ENCODE measurements around the gene WTAP. TPM values are rescaled to one million over a fixed set of nuclear protein-coding genes. Genes with fewer than 3 reads are reported as not detected.

Gene WTAP
- total and polyA plus RNA-seq, 2 of the 8 experiments (the other 6 are each of a cell fraction or from before 2014, with no cell fraction given) = 32.6 to 120 TPM

DNA sequence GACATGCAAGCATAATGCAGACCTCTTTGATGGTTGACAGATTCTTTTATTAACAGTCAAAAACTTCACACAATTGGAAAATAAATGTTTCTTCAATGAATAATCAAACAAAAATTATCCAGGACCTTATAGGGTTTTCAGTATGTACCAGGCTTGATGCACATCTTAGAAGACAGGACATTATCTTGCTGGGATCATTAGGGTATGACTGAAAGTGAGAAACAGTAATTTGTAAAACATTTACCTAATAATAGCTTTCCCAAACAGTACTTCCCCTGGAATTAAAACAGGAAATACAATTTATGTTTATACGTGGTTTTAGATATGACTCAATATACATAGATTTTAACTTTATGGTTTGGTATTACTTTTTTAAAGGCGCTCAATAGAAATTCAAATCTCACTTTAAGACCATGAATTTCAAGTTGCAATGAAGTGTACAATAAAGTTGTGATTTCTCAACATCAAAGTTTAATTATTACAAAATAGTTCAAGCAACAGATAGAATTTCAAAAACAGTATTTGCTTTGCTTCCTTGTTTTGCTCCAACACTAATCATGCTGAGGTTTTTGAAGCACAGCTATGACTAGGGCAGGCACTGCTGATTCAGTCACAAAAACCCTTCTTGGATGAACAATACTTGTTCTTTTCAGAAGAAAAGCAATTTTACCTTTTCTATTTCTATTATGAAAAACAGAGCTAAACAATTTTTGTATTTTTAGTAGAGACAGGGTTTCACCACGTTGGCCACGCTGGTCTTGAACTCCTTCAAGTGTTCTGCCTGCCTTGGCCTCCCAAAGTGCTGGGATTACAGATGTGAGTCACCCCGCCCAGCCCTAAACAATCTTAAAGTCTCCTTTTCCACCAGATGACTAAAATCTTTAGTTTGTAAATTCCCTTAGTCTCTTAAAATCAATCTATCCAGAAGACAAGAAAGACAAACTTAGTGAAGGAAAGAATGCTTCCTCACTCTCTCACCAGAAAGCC is 47.9 kb upstream of the WTAP start:
- H3K4me2 ChIP-seq (ENCODE audit: insufficient read depth in 1 of 2, low read depth in 2 of 2, low read length in 2 of 2) = no peak overlapping the region
- CTCF ChIA-PET (ENCODE audit: partially characterized antibody) = interaction anchor here (1.1 to 1.9 kb wide), 3 partner anchors 13 to 505 kb away, joined by 3 to 7 read pairs (median 5); no protein-coding TSS in a partner anchor
- TF ChIP-seq NANOG (IDR thresholded peaks at IDR 0.05; ENCODE audit: insufficient read depth, low read depth, low read length, poor library complexity, severe bottlenecking) = no peak
- no peak for TF ChIP-seq TEAD4 (IDR thresholded peaks at IDR 0.05; ENCODE audit: low read depth, low read length)
- TF ChIP-seq RFX5 (IDR thresholded peaks at IDR 0.05; ENCODE audit: borderline replicate concordance, low read depth, low read length) = no peak
- no peak for TF ChIP-seq SP4 (IDR thresholded peaks at IDR 0.05; ENCODE audit: low read length)
- no peak for TF ChIP-seq CTBP2 (IDR thresholded peaks at IDR 0.05; ENCODE audit: borderline replicate concordance, insufficient read depth, insufficient read length, low read length)
- TF ChIP-seq, protein P1, sequence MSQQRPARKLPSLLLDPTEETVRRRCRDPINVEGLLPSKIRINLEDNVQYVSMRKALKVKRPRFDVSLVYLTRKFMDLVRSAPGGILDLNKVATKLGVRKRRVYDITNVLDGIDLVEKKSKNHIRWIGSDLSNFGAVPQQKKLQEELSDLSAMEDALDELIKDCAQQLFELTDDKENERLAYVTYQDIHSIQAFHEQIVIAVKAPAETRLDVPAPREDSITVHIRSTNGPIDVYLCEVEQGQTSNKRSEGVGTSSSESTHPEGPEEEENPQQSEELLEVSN (IDR thresholded peaks at IDR 0.05) = no peak
- TF ChIP-seq SP2 (IDR thresholded peaks at IDR 0.05; ENCODE audit: low read length) = no peak
- no peak for TF ChIP-seq ZNF274 (IDR thresholded peaks at IDR 0.05; ENCODE audit: borderline replicate concordance, extremely low read depth, low read length)
- no peak for TF ChIP-seq KDM1A (IDR thresholded peaks at IDR 0.05; ENCODE audit: borderline replicate concordance, low read length)
- TF ChIP-seq EGR1 (IDR thresholded peaks at IDR 0.05; ENCODE audit: borderline replicate concordance, low read depth, low read length) = no peak
- TF ChIP-seq JUN (IDR thresholded peaks at IDR 0.05; ENCODE audit: low read depth, low read length) = no peak

More for the DNA sequence above, 47.9 kb upstream of the WTAP start:
- Histone ChIP-seq H4K20me1 (replicated peaks in 1 of 2; ENCODE audit: control insufficient read depth in 1 of 2, insufficient read depth in 2 of 2, low read length in 2 of 2) (no peaks in the 10 kb centered on the region), H2BK15ac (ENCODE audit: low read length) (no peak overlapping the region), H2BK12ac (ENCODE audit: low read depth, low read length) (no peak overlapping the region), H3K27ac (ENCODE audit: low read depth, low read length) (no peak overlapping the region), H2AFZ (ENCODE audit: low read length) (no peak overlapping the region), H3K79me1 (ENCODE audit: low read depth, low read length) (no peaks in the 10 kb centered on the region), H3K18ac (ENCODE audit: extremely low read depth, low read length) (no peak overlapping the region), H3K27me3 (replicated peaks in 1 of 4; ENCODE audit: control insufficient read depth in 3 of 4, extremely low read depth in 1 of 4, insufficient read depth in 3 of 4, low read length in 3 of 4) (no peaks in the 10 kb centered on the region), H2BK20ac (ENCODE audit: low read length) (no peak overlapping the region), H3K56ac (replicated peaks; ENCODE audit: insufficient read length, low read depth, low read length) (no peak overlapping the region), H3K4ac (replicated peaks; ENCODE audit: insufficient read length, low read depth, low read length) (no peak overlapping the region), H4K91ac (replicated peaks; ENCODE audit: insufficient read length, low read length) (no peak overlapping the region), H2BK5ac (ENCODE audit: low read depth, low read length) (no peak overlapping the region), H3K14ac (ENCODE audit: insufficient read length) (no peak overlapping the region), H3K23ac (ENCODE audit: insufficient read length) (no peak overlapping the region), H3K79me2 (ENCODE audit: control insufficient read depth in 1 of 2, insufficient read depth in 2 of 2, low read length in 2 of 2) (no peaks in the 10 kb centered on the region), H3K9me3 (ENCODE audit: insufficient read depth in 2 of 2, low read depth in 1 of 2, low read length in 1 of 2) (no peaks in the 10 kb centered on the region), H3K4me1 (replicated peaks in 1 of 4; ENCODE audit: control insufficient read depth in 3 of 4, insufficient read depth in 4 of 4, low read length in 3 of 4) (no peaks in the 10 kb centered on the region), H4K5ac (ENCODE audit: insufficient read length, low read depth, low read length) (no peak overlapping the region), H3K9ac (replicated peaks in 1 of 4; ENCODE audit: extremely low read depth in 1 of 4, low read depth in 3 of 4, low read length in 3 of 4) (no peak overlapping the region), H3K36me3 (ENCODE audit: control insufficient read depth in 2 of 4, insufficient read depth in 4 of 4, low read length in 3 of 4) (peaks cover 0 to 34% (median 8%) of the 10 kb centered on the region in 4 experiments; a peak in 4 of 8 replicates), H3K23me2 (ENCODE audit: low read depth, low read length) (no peaks in the 10 kb centered on the region), H2AK5ac (ENCODE audit: low read depth, low read length) (no peak overlapping the region), H2BK120ac (replicated peaks; ENCODE audit: low read depth, low read length) (no peak overlapping the region), H3K4me3 (ENCODE audit: extremely low read depth in 1 of 4, insufficient read depth in 2 of 4, low read depth in 3 of 4, low read length in 4 of 4) (no peak overlapping the region), H4K8ac (ENCODE audit: extremely low read depth, insufficient read depth, low read length) (no peak overlapping the region)
- 89% methylated on average over 5 of the region's 5 CpGs; no CpG with 5 or more reads in 1 of the 2 experiments for WGBS, 2 experiments (ENCODE audit: extremely low coverage in 1 of 2, insufficient coverage in 1 of 2, insufficient read length in 1 of 2, insufficient replicate concordance in 2 of 2, low coverage in 1 of 2, low lambda C conversion rate in 2 of 2, missing lambda C conversion rate in 1 of 2)
- POLR2A ChIA-PET (ENCODE audit: partially characterized antibody) = interaction anchor here (0.5 to 1.6 kb wide), 3 partner anchors 12 to 110 kb away, joined by 3 to 9 read pairs (median 3); partner anchors contain the start of gene TCP1
- DNase-seq (ENCODE audit: low read depth in 1 of 2, low spot score in 2 of 2) = no peak
- FAIRE-seq = no peak
